Thyroid gland (tissue), 4 donors: Measurements from ENCODE around the gene MYO10. TPM values are rescaled to one million over a fixed set of nuclear protein-coding genes. Genes with fewer than 3 reads are reported as not detected.

Experiments used
- DNase-seq, 2 donors: peaks; one replicate each; pipeline ENCODE4 v3.0.0-alpha.2; 2019
- H3K27ac ChIP-seq, 3 donors: fragments of 200-600 bp; sonication (generic); 1 replicate in 2 of 3; 2 replicates in 1 of 3; pipeline ENCODE4 v1.5.1; 2016 to 2019; ENCODE audit warnings: mild to moderate bottlenecking in 1 of 3, moderate library complexity in 1 of 3
- H3K27me3 ChIP-seq: fragments of 200-600 bp; sonication (generic); one replicate; pipeline ENCODE4 v1.5.1; 2019
- H3K36me3 ChIP-seq, 2 donors: fragments of 200-600 bp; sonication (generic); one replicate each; pipeline ENCODE4 v1.5.1; 2016 to 2019
- H3K4me1 ChIP-seq, 2 donors: fragments of 200-600 bp; sonication (generic); one replicate each; pipeline ENCODE4 v1.5.1; 2017 to 2019
- H3K4me3 ChIP-seq, 3 donors: fragments of 200-600 bp; sonication (generic); replicated peaks in 1 of 3; 1 replicate in 2 of 3; 2 replicates in 1 of 3; pipeline ENCODE4 v1.5.1; 2016; ENCODE audit warnings: mild to moderate bottlenecking in 1 of 3
- H3K9me3 ChIP-seq: fragments of 200-600 bp; sonication (generic); one replicate; pipeline ENCODE4 v1.5.1; 2017
- CTCF ChIP-seq, 6 experiments: fragments of 200-600 bp in 3 of 6; fragments of 450-650 bp in 3 of 6; sonication (generic) in 3 of 6; IDR thresholded peaks; one replicate each; pipeline ENCODE4 v1.5.1; 2016 to 2019; ENCODE audit warnings: antibody characterized with exemption in 6 of 6, mild to moderate bottlenecking in 2 of 6, inconsistent platforms in 1 of 6, moderate library complexity in 1 of 6
- POLR2A ChIP-seq, 2 donors: fragments of 450-650 bp; IDR thresholded peaks; one replicate each; pipeline ENCODE4 v1.6.1; 2017; ENCODE audit warnings: antibody characterized with exemption in 2 of 2, mild to moderate bottlenecking in 2 of 2, moderate library complexity in 1 of 2
- WGBS, 2 donors: methylation state at CpG; one replicate each; pipeline ENCODE4 v1.1.5; 2017; 5-methylcytosine and 5-hydroxymethylcytosine counted together
- intact Hi-C: fragments of 100-400 bp; cut with DNase I; formaldehyde crosslinking; loops from one replicate; pipeline ENCODE4 v1.15.1; 2023
- total RNA-seq, 4 donors: library from RNA; depleted of rRNA; stranded (reverse); fragments of >200 nt; gene quantifications; one replicate each; pipeline ENCODE4 v1.2.3, GENCODE V29; 2016

MYO10 gene
- total RNA-seq, 4 donors from 2014 or later, result 49.2 to 89.6 (median 71.0) TPM

GRCh38 chr5:16681876-16682275 is 254.2 kb downstream of the MYO10 start:
- 84 to 91% methylated on average over 13 of the region's 13 CpGs for WGBS, 2 donors

GRCh38 chr5:16679863-16680262 is 256.2 kb downstream of the MYO10 start:
- H3K36me3 ChIP-seq, result peaks cover 56 to 68% of the 10 kb centered on the region in 2 donors
- 77 to 88% methylated on average over 14 of the region's 14 CpGs for WGBS, 2 donors
- TF ChIP-seq POLR2A (IDR thresholded peaks at IDR 0.05), result no peak
- TF ChIP-seq CTCF (IDR thresholded peaks at IDR 0.05), result no peak
- no peak for DNase-seq
- no peaks in the 10 kb centered on the region for H3K4me1 ChIP-seq
- intact Hi-C loops, result loop anchor here (10.0 kb wide), 1 partner anchor 515 kb away; no protein-coding TSS in a partner anchor
- H3K9me3 ChIP-seq, result no peaks in the 10 kb centered on the region
- no peak overlapping the region for H3K27ac ChIP-seq
- no peaks in the 10 kb centered on the region for H3K27me3 ChIP-seq
- no peak overlapping the region for H3K4me3 ChIP-seq

More at GRCh38 chr5:16681876-16682275, 254.2 kb downstream of the MYO10 start:
- no peaks in the 10 kb centered on the region for H3K27me3 ChIP-seq
- no peak overlapping the region for H3K4me3 ChIP-seq
- H3K36me3 ChIP-seq, result peaks cover 51 to 53% of the 10 kb centered on the region in 2 donors
- intact Hi-C loops, result loop anchor here (10.0 kb wide), 1 partner anchor 513 kb away; no protein-coding TSS in a partner anchor
- no peak overlapping the region for H3K27ac ChIP-seq
- no peaks in the 10 kb centered on the region for H3K9me3 ChIP-seq
- DNase-seq, result no peak
- no peaks in the 10 kb centered on the region for H3K4me1 ChIP-seq
- no peak for TF ChIP-seq CTCF (IDR thresholded peaks at IDR 0.05)
- no peak for TF ChIP-seq POLR2A (IDR thresholded peaks at IDR 0.05)

GRCh38 chr5:16679190-16679589 is 256.9 kb downstream of the MYO10 start:
- Histone ChIP-seq H3K27me3 (no peaks in the 10 kb centered on the region), H3K27ac (no peak overlapping the region), H3K36me3 (peaks cover 62 to 71% of the 10 kb centered on the region in 2 donors), H3K4me1 (no peaks in the 10 kb centered on the region), H3K4me3 (no peak overlapping the region), H3K9me3 (no peaks in the 10 kb centered on the region)
- WGBS, 2 donors, result 92 to 95% methylated on average over 9 of the region's 9 CpGs
- intact Hi-C loops, result no loop called here
- no peak for DNase-seq
- TF ChIP-seq CTCF (IDR thresholded peaks at IDR 0.05) (no peak), POLR2A (IDR thresholded peaks at IDR 0.05) (no peak)

DNA sequence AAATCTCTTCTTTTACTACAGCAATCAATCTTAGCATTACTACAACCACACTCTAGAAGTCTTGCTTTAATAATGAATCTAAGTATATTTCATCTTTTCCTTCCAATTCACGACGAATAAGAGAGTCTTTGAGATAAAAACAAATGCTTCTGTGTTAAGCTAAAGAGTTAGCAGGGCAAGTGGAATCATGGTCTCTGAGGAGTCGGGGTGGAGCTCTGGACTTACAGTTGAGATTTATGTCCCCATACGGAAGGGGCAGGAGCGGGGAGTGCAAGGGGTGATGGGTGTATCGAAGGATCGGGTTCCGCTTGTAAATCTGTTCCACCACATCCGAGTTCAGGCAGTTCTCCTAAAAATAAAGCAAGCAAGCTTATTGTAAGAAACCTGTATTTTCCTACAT is 260.3 kb downstream of the MYO10 start:
- DNase-seq, result no peak
- H3K36me3 ChIP-seq, result peaks cover 55 to 74% of the 10 kb centered on the region in 2 donors
- WGBS, 2 donors, result 90 to 94% methylated on average over 9 of the region's 9 CpGs
- H3K27me3 ChIP-seq, result no peaks in the 10 kb centered on the region
- TF ChIP-seq CTCF (IDR thresholded peaks at IDR 0.05) (no peak), POLR2A (IDR thresholded peaks at IDR 0.05) (no peak)
- no peak overlapping the region for H3K27ac ChIP-seq
- H3K4me1 ChIP-seq, result no peaks in the 10 kb centered on the region
- no peak overlapping the region for H3K4me3 ChIP-seq
- intact Hi-C loops, result no loop called here
- no peaks in the 10 kb centered on the region for H3K9me3 ChIP-seq

- 89 to 92% methylated on average over 8 of the region's 8 CpGs for WGBS, 2 donors
- no peak for TF ChIP-seq POLR2A (IDR thresholded peaks at IDR 0.05)
- TF ChIP-seq CTCF (IDR thresholded peaks at IDR 0.05), result no peak
- H3K4me3 ChIP-seq, result no peak overlapping the region
- no peak overlapping the region for H3K27ac ChIP-seq
- no peak for DNase-seq
- no peaks in the 10 kb centered on the region for H3K9me3 ChIP-seq
- H3K27me3 ChIP-seq, result no peaks in the 10 kb centered on the region
- peaks cover 49 to 68% of the 10 kb centered on the region in 2 donors for H3K36me3 ChIP-seq
- intact Hi-C loops, result no loop called here
- peaks cover 0 to 7% of the 10 kb centered on the region in 2 donors for H3K4me1 ChIP-seq
Observed at GRCh38 chr5:16674750-16675149, 261.3 kb downstream of the MYO10 start.
